HCT116 (cell line): Measurements from ENCODE around the gene IFNGR2. TPM values are rescaled to one million over a fixed set of nuclear protein-coding genes. Genes with fewer than 3 reads are reported as not detected.

Source experiments
- ATAC-seq: fragments of 200-7000 bp; cut with Tn5 transposase; 2 replicates; pipeline ENCODE4 v1.9.1; 2020; ENCODE audit warnings: mild to moderate bottlenecking, moderate library complexity
- BruUV-seq: library from RNA; stranded (reverse); fragments of 400-500 nt; replicated peaks from 2 replicates; lab custom pipeline; 2021; lab: Mats Ljungman, UMichigan
- CTCF ChIA-PET: fragments of 300-600 bp; sonication (Branson Sonifier 250); formaldehyde crosslinking; loops from one replicate; lab custom pipeline; 2021; ENCODE audit warnings: antibody characterized with exemption; lab: Charles Lee
- POLR2A ChIA-PET: fragments of 300-600, 350-600 bp; sonication (Branson Sonifier 250); formaldehyde crosslinking; loops from one replicate; lab custom pipeline; 2021; ENCODE audit warnings: antibody characterized with exemption; lab: Charles Lee
- RAD21 ChIA-PET, 2 experiments: fragments of 300-600 bp; sonication (Branson Sonifier 250); formaldehyde crosslinking; loops; one replicate each; lab custom pipeline; 2023; ENCODE audit warnings: low total read pairs in 2 of 2; ENCODE audit not compliant: uncharacterized antibody in 2 of 2, unreplicated experiment in 2 of 2, low non-redundant PET in 1 of 2; lab: Charles Lee
- DNase-seq: peaks from one replicate; pipeline ENCODE4 v3.0.0-alpha.2; 2010; ENCODE audit warnings: low read depth, low spot score
- H2AFZ ChIP-seq: fragments of 200-600 bp; shearing (Covaris generic), sonication (generic); 2 replicates; pipeline ENCODE4 v1.6.1; 2017; ENCODE audit warnings: low read depth, mixed run types, mixed read lengths, antibody characterized with exemption, low read length; ENCODE audit not compliant: poor library complexity, severe bottlenecking
- H3K27ac ChIP-seq: 2 replicates; pipeline ENCODE4 v1.5.1; 2012; ENCODE audit warnings: low read depth, low read length
- H3K27me3 ChIP-seq: fragments of 200-600 bp; sonication (generic); 2 replicates; pipeline ENCODE4 v1.6.1; 2016; ENCODE audit warnings: mixed run types, low read length, mixed read lengths; ENCODE audit not compliant: insufficient read depth
- H3K36me3 ChIP-seq, 2 experiments: fragments of 200-500 bp in 1 of 2; fragments of 200-600 bp in 1 of 2; sonication (Bioruptor generic) in 1 of 2; sonication (generic) in 1 of 2; 2 replicates each; pipeline versions ENCODE4 v1.5.1 to v1.6.1; 2014 to 2016; ENCODE audit warnings: low read length in 2 of 2, inconsistent platforms in 1 of 2, mixed read lengths in 1 of 2, mixed run types in 1 of 2; ENCODE audit not compliant: insufficient read depth in 2 of 2, control insufficient read depth in 1 of 2
- H3K4me1 ChIP-seq, 2 experiments: fragments of 200-600 bp in 1 of 2; sonication (generic) in 1 of 2; 2 replicates each; pipeline versions ENCODE4 v1.5.1 to v1.6.1; 2012 to 2017; ENCODE audit warnings: low read length in 2 of 2, inconsistent platforms in 1 of 2, mild to moderate bottlenecking in 1 of 2, mixed read lengths in 1 of 2, mixed run types in 1 of 2, moderate library complexity in 1 of 2; ENCODE audit not compliant: insufficient read depth in 2 of 2, control insufficient read depth in 1 of 2
- H3K4me2 ChIP-seq: fragments of 200-600 bp; sonication (generic); 2 replicates; pipeline ENCODE4 v1.6.1; 2017; ENCODE audit warnings: mixed run types, low read length, mixed read lengths
- H3K4me3 ChIP-seq, 2 experiments: fragments of 200-600 bp in 1 of 2; sonication (generic) in 1 of 2; replicated peaks in 1 of 2; 2 replicates each; pipeline ENCODE4 v1.5.1; 2011 to 2016; ENCODE audit warnings: low read length in 2 of 2, control low read depth in 1 of 2, low read depth in 1 of 2, mild to moderate bottlenecking in 1 of 2, mixed read lengths in 1 of 2, mixed run types in 1 of 2
- H3K79me2 ChIP-seq: fragments of 200-600 bp; sonication (generic); 2 replicates; pipeline ENCODE4 v1.6.1; 2017; ENCODE audit warnings: mild to moderate bottlenecking, mixed run types, low read length, moderate library complexity, mixed read lengths; ENCODE audit not compliant: insufficient read depth
- H3K9ac ChIP-seq: fragments of 200-600 bp; sonication (generic); 2 replicates; pipeline ENCODE4 v1.6.1; 2016; ENCODE audit warnings: low read length, mixed read lengths
- H3K9me2 ChIP-seq: fragments of 200-600 bp; sonication (generic), shearing (Covaris generic); 2 replicates; pipeline ENCODE4 v1.6.1; 2017; ENCODE audit warnings: mixed run types, mild to moderate bottlenecking, moderate library complexity; ENCODE audit not compliant: insufficient read depth
- H3K9me3 ChIP-seq, 2 experiments: fragments of 200-500 bp in 1 of 2; fragments of 200-600 bp in 1 of 2; sonication (Bioruptor generic) in 1 of 2; sonication (generic) in 1 of 2; 2 replicates each; pipeline ENCODE4 v1.6.1; 2014 to 2017; ENCODE audit warnings: low read length in 2 of 2, mixed read lengths in 2 of 2, inconsistent platforms in 1 of 2, low read depth in 1 of 2, mild to moderate bottlenecking in 1 of 2, mixed run types in 1 of 2, moderate library complexity in 1 of 2; ENCODE audit not compliant: control insufficient read depth in 1 of 2, insufficient read depth in 1 of 2
- H4K20me1 ChIP-seq: fragments of 200-600 bp; sonication (generic), shearing (Covaris generic); 2 replicates; pipeline ENCODE4 v1.6.1; 2017; ENCODE audit warnings: mixed run types, mild to moderate bottlenecking, moderate library complexity; ENCODE audit not compliant: insufficient read depth
- CEBPB ChIP-seq: IDR thresholded peaks from 2 replicates; pipeline ENCODE4 v1.6.1; 2012; ENCODE audit warnings: low read depth
- EZH2 ChIP-seq: fragments of 200-600 bp; sonication (generic); IDR thresholded peaks from 2 replicates; pipeline ENCODE4 v1.6.1; 2017; ENCODE audit warnings: antibody characterized with exemption, mixed run types
- JUND ChIP-seq: IDR thresholded peaks from 2 replicates; pipeline ENCODE4 v1.6.1; 2012
- RAD21 ChIP-seq: IDR thresholded peaks from 2 replicates; pipeline ENCODE4 v1.6.1; 2012; ENCODE audit warnings: low read depth, mild to moderate bottlenecking
- intact Hi-C: fragments of 100-400 bp; cut with micrococcal nuclease; formaldehyde crosslinking; loops from 2 replicates; pipeline ENCODE4 v1.10.0; 2022
- total RNA-seq: library from RNA; stranded (reverse); gene quantifications from one replicate; pipeline ENCODE4 v1.2.1, GENCODE V29; 2021; ENCODE audit not compliant: unreplicated experiment
- TF ChIP-seq, protein P1 (sequence below): IDR thresholded peaks from 2 replicates; pipeline ENCODE4 v1.6.1; 2011; ENCODE audit warnings: mild to moderate bottlenecking, low read length, moderate library complexity; ENCODE audit not compliant: insufficient replicate concordance; ENCODE audit errors: extremely low read depth
- TF ChIP-seq, protein P2 (sequence below): IDR thresholded peaks from 2 replicates; pipeline ENCODE4 v1.6.1; 2012

IFNGR2 gene
- total RNA-seq, 1 experiment from 2014 or later, result 44.6 TPM

GRCh38 chr21:33437140-33437539 lies 33.9 kb downstream of the IFNGR2 start:
- intact Hi-C loops, result no loop called here
- H3K9me3 ChIP-seq, result no peaks in the 10 kb centered on the region
- DNase-seq (no peak), ATAC-seq (no peak)
- TF ChIP-seq, protein P1, sequence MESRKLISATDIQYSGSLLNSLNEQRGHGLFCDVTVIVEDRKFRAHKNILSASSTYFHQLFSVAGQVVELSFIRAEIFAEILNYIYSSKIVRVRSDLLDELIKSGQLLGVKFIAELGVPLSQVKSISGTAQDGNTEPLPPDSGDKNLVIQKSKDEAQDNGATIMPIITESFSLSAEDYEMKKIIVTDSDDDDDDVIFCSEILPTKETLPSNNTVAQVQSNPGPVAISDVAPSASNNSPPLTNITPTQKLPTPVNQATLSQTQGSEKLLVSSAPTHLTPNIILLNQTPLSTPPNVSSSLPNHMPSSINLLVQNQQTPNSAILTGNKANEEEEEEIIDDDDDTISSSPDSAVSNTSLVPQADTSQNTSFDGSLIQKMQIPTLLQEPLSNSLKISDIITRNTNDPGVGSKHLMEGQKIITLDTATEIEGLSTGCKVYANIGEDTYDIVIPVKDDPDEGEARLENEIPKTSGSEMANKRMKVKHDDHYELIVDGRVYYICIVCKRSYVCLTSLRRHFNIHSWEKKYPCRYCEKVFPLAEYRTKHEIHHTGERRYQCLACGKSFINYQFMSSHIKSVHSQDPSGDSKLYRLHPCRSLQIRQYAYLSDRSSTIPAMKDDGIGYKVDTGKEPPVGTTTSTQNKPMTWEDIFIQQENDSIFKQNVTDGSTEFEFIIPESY, result no peak
- TF ChIP-seq JUND, result no peak
- no peak for TF ChIP-seq CEBPB
- TF ChIP-seq, protein P2, sequence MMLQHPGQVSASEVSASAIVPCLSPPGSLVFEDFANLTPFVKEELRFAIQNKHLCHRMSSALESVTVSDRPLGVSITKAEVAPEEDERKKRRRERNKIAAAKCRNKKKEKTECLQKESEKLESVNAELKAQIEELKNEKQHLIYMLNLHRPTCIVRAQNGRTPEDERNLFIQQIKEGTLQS, result no peak
- TF ChIP-seq RAD21, result no peak
- no peak for TF ChIP-seq EZH2
- H3K27ac ChIP-seq, result no peak overlapping the region
- ChIA-PET POLR2A (no interaction called here), CTCF (no interaction called here), RAD21 (interaction anchor here in 1 of 2 experiments (0.6 kb wide), 1 partner anchor 10 kb away, joined by 5 read pairs; no protein-coding TSS in a partner anchor)
- no peaks in the 10 kb centered on the region for H4K20me1 ChIP-seq
- H3K36me3 ChIP-seq, result peaks cover 9 to 20% of the 10 kb centered on the region in 2 experiments; a peak in 3 of 4 replicates
- H3K79me2 ChIP-seq, result no peaks in the 10 kb centered on the region
- H3K9ac ChIP-seq, result no peak overlapping the region
- BruUV-seq, result no TSS peak
- no peaks in the 10 kb centered on the region for H3K9me2 ChIP-seq
- peaks cover under 1 to 8% of the 10 kb centered on the region in 2 experiments; a peak in 2 of 4 replicates for H3K4me1 ChIP-seq
- H3K4me2 ChIP-seq, result no peak overlapping the region
- no peaks in the 10 kb centered on the region for H3K27me3 ChIP-seq
- no peak overlapping the region for H3K4me3 ChIP-seq
- no peak overlapping the region for H2AFZ ChIP-seq
